OCI-LY3 (cell line): ENCODE results near the gene NCBP1.

Experiments
- EZH2phosphoT487 ChIP-seq: fragments of 200-600 bp; shearing (Covaris generic); IDR thresholded peaks from 2 replicates; pipeline ENCODE4 v1.6.1; 2018; ENCODE audit warnings: antibody characterized with exemption, mixed run types, low read depth
- TF ChIP-seq, protein P1 (sequence below): fragments of 200-600, 300-600 bp; sonication (generic); IDR thresholded peaks from 2 replicates; pipeline ENCODE4 v1.5.1; 2014; ENCODE audit warnings: antibody characterized with exemption, low read length, low read depth

DNA sequence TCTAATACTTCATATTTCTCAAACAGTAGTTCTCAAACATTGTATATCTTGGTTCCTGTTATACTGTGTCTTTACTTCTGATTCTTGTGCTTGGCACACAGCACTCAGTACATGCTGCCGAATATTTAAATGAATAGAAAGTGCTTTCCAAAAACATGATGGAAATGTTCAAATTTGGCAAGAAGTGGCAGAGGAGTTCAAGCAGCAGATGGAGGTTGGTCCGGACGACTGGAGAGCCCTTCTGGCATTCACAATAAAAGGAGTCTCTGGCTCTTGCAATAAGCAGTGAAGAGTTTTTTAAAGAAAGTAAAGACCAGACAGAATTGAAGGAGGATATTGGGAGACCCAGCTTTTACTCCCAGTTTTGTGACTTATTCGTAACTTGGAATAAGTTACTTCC is 36.7 kb upstream of the NCBP1 start:
- TF ChIP-seq EZH2phosphoT487, result no peak
- TF ChIP-seq, protein P1, sequence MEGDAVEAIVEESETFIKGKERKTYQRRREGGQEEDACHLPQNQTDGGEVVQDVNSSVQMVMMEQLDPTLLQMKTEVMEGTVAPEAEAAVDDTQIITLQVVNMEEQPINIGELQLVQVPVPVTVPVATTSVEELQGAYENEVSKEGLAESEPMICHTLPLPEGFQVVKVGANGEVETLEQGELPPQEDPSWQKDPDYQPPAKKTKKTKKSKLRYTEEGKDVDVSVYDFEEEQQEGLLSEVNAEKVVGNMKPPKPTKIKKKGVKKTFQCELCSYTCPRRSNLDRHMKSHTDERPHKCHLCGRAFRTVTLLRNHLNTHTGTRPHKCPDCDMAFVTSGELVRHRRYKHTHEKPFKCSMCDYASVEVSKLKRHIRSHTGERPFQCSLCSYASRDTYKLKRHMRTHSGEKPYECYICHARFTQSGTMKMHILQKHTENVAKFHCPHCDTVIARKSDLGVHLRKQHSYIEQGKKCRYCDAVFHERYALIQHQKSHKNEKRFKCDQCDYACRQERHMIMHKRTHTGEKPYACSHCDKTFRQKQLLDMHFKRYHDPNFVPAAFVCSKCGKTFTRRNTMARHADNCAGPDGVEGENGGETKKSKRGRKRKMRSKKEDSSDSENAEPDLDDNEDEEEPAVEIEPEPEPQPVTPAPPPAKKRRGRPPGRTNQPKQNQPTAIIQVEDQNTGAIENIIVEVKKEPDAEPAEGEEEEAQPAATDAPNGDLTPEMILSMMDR, result no peak
